GM08714 (cell line): ENCODE results near the gene NFASC.

Experiments used
- H3K4me3 ChIP-seq: fragments of 200-500 bp; sonication (Bioruptor generic); 2 replicates; pipeline ENCODE4 v1.5.1; 2014; ENCODE audit warnings: mild to moderate bottlenecking, low read length, inconsistent platforms
- ZNF274 ChIP-seq: IDR thresholded peaks from 2 replicates; pipeline ENCODE4 v1.6.1; 2012; ENCODE audit warnings: mild to moderate bottlenecking, low read depth, low read length

NFASC gene

DNA sequence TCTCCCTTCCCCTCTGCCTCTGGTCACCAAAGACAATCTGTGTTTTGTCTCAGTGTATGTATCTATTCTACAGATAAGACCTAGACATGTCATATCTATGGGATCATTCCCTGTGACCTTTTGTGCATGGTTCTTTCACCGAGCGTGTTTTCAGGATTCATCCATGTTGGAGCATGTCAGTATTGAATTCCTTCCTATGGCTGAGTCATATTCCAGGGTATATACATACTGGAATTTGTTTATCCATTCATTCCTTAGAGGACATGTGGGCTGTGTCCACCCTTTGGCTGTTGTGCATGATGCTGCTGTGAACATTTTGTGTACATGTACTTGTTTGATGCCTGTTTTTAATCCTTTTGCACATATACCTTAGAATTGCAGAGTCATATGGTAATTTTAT, 69.9 kb downstream of the NFASC start:
- no peak overlapping the region for H3K4me3 ChIP-seq
- no peak for TF ChIP-seq ZNF274

DNA sequence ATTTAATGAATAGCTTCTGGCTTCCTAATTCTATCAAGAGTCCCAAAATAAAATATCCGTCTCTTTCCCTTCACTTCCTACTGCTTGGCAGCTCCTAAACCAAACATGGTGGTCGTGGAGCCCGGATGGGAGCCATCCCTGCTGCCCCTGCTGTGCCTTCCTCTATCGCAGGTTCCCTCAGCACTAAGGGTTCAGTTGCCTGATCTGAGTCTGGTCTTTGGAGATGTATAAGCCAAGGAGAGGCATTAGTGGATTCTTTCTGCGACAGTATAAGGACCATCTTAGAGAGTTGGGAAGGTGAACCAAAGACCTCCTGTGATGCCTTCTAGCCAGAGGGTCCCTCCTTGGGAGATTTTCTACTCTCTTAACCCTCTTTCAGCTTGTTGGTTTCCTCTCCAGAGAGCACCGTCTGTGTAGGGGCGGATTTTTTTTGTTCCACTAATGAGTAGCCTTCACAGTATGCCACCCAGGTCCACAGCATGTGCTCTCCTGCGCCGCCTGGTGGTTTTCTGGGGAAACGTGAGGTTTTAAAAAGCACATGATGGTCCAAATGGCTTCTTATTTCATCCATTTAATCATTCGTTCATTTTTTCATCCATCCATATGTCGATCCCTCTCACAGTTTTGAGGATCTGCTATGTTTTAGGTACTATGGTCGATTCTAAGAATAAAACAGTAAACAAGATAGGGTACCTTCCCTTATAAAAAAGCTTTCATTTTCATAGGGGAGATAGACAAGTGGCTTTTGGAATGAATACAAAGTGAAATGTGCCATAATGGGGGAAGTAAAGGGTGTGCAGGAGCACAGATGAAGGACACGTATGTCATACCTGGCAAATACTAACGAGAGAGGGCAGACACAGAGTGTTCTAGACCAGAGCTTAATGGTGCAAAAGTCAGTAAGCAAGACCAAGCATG, 71.0 kb downstream of the NFASC start:
- H3K4me3 ChIP-seq = no peak overlapping the region
- TF ChIP-seq ZNF274 = no peak

DNA sequence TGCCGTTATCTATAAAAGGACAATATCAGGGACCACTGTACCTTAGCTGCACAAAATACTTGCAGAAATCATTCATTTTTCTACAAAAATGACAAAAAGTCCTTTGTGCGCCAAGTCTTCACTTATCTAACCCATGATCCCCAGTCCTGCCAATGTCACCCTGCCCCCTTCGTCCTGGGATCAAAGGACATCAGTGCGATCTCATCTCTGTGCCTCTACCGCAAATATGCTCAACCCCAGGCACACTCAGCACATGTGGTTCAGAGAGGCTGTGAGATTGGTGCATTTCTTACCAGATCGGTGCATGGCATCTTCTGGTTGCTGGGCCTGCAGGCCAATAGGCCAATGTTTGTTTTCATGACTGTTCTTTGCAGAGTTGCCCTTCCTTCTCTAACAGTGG, 72.8 kb downstream of the NFASC start:
- no peak overlapping the region for H3K4me3 ChIP-seq
- TF ChIP-seq ZNF274 = no peak

DNA sequence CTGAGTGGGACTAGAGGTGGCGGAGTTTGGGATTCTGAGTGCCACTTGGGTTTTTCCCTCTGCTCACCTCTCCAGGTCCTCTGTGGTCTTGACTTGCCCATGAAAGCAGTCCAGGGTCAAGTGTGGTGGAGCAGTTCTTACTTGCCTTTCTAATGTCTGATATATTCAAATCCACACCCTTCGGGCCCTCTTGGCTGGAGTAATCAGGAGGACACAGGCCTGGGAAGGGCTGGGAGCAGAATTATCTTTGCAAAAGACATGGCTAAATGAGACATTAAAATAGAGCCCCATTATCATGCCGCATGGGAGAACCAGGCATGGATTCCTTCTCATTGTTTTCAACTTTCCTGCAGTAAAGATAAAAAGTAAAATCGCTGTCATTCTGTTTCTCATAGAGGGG, 74.0 kb downstream of the NFASC start:
- no peak for TF ChIP-seq ZNF274
- H3K4me3 ChIP-seq = no peak overlapping the region

DNA sequence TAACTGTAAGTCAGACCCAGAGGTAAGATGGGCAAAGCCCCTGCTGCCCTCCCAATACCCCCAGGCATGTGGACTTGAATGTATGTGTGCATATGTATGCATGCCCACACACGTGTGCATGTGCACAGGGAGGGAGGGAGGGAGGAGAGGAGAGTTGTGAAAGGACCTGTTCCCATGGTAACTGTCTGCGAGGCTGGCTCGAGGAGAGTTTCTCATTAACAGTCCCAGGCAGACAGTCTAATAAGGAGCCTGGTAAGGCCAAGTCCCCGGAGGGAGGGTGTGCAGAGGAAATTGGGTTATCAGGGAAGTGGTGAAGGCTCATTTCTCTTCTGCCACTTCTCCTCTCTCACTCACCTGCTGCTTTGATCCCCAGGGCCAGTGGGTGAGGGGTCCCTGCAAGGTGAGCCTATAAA, 74.9 kb downstream of the NFASC start:
- no peak for TF ChIP-seq ZNF274
- H3K4me3 ChIP-seq = no peak overlapping the region

DNA sequence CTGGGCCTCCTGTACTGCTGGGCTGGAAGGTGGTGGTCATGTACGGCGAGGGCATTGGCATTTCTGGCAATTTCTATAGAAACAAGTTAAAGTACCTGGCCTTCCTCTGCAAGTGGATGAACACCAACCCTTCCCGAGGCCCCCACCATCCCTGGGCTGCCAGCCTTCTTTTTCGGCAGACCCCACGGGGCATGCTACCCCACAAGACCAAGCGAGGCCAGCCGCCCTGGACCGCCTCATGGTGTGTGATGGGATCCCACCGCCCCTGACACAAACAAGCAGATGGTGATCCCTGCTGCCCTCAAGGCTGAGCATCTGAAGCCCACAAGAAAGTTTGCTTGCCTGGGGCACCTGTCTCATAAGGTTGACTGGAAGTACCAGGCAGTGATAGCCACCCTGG, 76.0 kb downstream of the NFASC start:
- no peak for TF ChIP-seq ZNF274
- no peak overlapping the region for H3K4me3 ChIP-seq

DNA sequence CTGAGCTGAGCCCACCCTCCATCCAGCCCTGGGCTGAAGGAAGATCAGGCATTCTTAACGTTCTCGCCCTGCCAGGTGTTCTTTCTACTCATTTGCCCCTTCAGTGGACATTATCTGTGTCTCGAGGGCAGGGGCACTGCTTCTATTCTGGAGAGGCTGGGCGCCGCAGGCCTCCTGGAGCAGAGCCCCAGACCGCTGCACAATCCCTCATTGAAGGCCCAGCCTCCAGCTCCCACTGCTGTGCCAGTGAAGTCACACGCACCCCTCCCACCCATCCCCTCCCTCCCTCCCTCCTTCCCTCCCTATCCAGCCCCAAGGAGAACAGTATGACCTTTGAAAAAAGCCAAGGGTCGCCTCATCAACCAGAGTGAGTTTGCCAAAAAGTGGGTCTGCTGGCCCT, 76.7 kb downstream of the NFASC start:
- TF ChIP-seq ZNF274 = no peak
- no peak overlapping the region for H3K4me3 ChIP-seq

DNA sequence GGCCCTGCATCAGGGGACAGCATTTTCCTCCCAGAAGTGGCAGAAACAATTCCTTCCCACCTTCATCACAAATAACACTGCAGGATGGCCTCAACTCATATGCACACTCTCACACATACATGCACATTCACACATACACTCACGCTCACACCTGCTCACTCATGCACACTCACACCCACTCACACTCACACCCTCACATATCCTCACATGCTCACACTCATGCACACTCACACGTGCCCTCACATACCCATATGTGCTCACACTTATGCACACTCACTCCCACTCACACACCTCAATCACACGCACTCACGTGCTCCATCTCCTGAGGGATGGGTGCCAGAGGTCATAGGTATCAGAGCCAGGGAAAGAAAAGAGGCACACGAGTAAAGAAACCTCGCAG, 77.1 kb downstream of the NFASC start:
- no peak for TF ChIP-seq ZNF274
- no peak overlapping the region for H3K4me3 ChIP-seq

DNA sequence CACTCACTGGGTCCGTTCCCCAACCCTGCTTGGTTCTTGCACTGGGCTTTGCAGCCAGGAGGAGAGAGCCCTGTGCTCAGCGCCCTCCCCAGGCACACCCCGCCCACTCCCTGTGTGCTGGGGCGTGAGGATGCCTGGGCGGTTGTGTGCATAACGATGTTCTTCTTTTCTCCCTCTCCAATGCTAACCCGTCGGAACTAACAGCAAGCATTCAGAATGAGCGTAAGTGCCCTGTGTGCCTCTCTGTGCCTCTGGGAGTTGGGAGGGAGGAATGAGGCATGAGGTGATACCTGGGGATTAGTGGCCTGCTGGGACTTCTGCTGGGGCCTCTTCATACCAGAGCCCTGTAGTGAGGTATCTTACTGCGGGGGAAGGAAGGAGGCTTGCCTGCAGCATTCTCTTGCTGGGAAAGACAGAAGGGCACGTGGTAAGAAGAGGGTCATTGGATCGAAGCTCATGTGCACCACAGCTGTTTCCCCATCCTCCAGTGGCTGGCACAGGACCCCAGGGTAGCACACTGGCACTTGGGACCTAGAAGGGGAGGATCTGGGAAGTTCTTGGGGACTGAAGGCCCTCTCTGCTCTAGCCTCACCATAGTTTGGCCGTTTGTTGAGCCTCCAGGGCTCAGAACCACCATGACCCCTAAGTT, 79.8 kb downstream of the NFASC start:
- TF ChIP-seq ZNF274 = no peak
- H3K4me3 ChIP-seq = no peak overlapping the region

DNA sequence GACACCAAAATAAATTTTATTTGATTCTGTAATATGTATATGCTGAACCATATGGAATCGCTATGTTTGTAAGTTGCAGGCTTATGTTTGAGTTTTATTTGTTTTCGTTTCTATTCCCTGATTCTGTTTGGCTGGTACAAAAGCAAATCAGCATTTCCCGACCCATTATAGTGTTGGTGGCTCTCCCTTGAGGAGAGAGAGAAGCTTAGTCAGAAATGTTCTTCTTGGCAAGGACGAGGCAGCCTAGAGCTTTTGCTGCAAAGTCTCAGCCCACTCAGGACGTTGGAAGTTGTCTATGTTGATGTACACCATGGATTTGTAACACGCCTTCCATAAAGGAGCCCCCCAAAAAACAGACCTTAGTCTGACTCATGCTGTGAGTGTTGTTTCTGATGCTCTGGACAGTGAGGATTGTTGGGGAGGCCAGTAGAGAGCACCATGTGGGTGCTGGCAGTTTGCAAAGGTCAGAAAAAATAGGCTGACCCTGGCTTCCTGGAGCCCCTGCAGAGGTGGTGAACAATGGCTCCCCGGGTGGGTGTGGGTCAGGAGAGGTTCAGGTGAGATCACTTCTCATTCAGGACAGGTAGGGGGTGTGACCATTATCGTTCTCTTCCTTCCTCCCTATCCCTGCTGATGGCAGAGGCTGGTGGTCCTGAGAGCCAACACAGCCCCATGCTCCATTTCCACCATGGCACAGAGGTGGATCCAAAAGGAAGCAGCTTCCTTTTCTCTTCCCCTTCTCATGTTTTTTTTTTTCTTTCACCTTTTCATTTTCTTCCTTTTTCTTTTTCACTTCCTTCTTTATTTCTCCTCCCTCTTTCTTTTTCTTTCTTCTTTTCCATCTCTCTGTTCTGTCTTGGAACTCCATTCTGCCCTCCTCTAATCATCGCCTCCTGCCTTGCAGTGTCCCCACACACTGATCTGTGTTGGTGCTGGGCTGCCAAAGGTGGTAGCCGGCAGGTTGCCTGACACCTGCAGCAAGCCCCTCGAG, 88.0 kb downstream of the NFASC start:
- H3K4me3 ChIP-seq = no peak overlapping the region
- TF ChIP-seq ZNF274 = no peak

DNA sequence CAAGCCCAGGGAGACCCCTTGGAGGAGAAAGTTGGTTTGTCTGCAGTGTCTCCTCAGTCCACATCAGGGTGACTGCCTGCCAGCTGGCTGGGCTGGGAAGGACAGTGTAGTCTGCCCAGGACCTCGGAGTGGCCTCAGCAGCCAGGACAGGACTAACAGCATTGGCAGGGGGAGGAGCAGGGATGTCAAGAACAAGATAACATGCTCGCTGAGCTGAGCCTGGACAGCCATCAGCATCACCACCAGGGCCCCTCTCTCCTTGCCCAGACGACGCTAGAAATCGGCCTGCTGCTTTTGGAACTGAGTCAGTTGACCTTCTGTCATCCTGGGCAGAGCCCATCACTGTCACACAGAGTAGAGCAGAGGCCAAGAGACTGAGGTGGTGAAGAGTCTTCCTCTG, 88.7 kb downstream of the NFASC start:
- no peak overlapping the region for H3K4me3 ChIP-seq
- TF ChIP-seq ZNF274 = no peak

DNA sequence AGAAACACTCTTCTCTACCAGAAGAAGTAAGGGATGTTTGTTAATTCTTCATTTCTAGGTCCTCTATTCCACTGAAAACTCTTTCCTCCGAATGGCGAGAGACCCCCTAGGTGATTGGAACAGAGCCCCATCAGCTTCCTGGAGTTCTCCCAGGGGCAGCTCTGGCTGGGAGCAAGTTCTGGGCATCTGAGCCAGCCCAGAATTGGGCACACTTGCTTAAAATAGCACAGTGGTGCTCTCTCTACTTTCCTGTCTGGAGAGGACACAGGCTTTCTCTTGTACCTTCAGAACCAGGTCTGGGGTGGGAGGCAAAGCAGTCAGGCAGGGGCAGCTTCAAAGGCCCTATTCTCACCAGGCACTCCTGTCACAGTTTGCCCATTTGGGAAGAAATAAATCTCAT, 89.2 kb downstream of the NFASC start:
- H3K4me3 ChIP-seq = no peak overlapping the region
- TF ChIP-seq ZNF274 = no peak

DNA sequence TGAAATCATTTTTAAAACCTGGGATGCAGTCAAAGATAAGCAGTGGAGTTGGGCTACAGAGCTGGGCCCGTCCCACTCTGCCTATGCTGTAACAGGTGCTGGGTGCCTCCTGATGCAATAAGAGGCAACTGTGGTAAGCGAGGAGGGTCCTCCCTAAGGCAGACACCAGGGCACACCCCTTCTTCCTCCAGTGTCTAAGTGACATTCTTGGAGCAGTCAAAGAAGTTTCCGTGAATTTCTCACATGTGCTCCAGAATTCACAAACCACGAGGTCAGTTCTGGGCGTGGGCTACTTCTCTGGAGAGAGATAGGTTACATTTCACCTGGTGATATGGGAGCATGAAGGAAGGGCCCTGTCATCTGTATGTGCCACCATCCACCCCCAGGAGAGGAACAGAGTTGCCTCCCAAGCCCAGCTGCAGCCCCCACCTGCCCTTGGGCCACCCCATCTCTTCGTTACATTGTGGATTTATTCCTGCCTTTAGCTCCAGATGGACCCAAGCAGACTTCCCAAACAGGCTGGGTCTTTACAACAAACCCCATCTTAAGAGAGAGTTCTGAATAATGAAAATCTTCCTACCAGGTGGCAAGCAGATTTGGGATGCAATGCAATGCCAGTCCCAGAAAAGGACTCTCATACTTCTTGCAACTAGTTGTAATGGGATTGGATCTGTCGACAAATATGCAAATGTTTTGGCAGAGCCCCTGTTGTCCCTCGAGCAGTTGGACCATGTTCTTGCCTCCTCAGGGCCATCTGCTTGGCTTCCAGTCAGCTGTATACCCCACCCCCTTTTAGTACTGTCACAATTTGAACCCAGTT, 89.9 kb downstream of the NFASC start:
- TF ChIP-seq ZNF274 = no peak
- H3K4me3 ChIP-seq = no peak overlapping the region

DNA sequence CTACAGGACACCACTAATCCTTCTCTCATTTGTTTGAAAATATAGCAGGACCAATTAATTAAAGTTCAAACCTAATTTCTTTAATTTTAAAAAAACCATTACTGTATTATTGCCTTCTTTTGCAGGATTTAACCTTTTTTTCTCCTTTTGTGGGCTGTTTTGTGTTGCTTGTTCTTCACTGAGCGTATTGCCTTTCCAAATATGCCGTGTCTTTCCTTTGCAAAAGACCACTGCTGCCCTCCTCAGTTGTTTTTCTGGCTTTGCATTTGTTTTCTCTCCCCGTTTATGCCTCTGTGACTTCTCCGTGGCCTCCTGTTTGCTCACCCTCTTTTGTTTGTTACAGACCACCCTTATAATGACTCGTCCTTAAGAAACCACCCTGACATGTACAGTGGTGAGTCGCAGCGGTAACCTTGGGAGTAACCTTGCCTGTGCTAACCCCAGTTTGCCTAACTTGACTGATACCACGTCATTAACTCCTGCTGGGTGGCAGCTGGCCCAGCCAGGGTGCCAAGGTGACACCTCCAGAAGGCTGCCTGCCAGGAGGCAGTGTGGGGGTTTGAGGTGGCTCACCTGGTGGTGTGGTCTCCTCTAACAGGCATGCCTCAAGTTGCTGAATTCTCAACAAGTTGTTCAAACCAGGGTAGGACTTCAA, 91.2 kb downstream of the NFASC start:
- no peak for TF ChIP-seq ZNF274
- no peak overlapping the region for H3K4me3 ChIP-seq
